Brain microvascular endothelial cell (primary cell): Measurements from ENCODE around the gene CACNA1D.

ENCODE experiments used
- DNase-seq: peaks from one replicate; pipeline ENCODE4 v3.0.0-alpha.2; 2020
- H3K27ac ChIP-seq: fragments of 250-450 bp; sonication (Bioruptor Pico); 2 replicates; pipeline ENCODE4 v1.5.1; 2020; ENCODE audit warnings: mild to moderate bottlenecking, moderate library complexity
- H3K27me3 ChIP-seq: fragments of 250-450 bp; sonication (Bioruptor Pico); replicated peaks from 2 replicates; pipeline ENCODE4 v1.5.1; 2020; ENCODE audit warnings: mild to moderate bottlenecking
- H3K36me3 ChIP-seq: fragments of 250-450 bp; sonication (Bioruptor Pico); replicated peaks from 2 replicates; pipeline ENCODE4 v1.5.1; 2020; ENCODE audit warnings: mild to moderate bottlenecking
- H3K4me3 ChIP-seq: 2 replicates; pipeline ENCODE4 v1.5.1; 2011; ENCODE audit warnings: low read depth, mild to moderate bottlenecking, control low read depth, low read length, moderate library complexity
- in situ Hi-C: cut with HindIII; loops from 2 replicates; pipeline ENCODE4 v1.10.0; 2017; ENCODE audit warnings: low sequenced_read_pairs, low pct_ligation_motif_present
- TF ChIP-seq, protein P1 (sequence below): IDR thresholded peaks from 2 replicates; pipeline ENCODE4 v1.5.1; 2011; ENCODE audit warnings: low read depth, mild to moderate bottlenecking, moderate library complexity, low read length, control low read depth, inconsistent platforms; ENCODE audit errors: missing control alignments

Gene CACNA1D

DNA sequence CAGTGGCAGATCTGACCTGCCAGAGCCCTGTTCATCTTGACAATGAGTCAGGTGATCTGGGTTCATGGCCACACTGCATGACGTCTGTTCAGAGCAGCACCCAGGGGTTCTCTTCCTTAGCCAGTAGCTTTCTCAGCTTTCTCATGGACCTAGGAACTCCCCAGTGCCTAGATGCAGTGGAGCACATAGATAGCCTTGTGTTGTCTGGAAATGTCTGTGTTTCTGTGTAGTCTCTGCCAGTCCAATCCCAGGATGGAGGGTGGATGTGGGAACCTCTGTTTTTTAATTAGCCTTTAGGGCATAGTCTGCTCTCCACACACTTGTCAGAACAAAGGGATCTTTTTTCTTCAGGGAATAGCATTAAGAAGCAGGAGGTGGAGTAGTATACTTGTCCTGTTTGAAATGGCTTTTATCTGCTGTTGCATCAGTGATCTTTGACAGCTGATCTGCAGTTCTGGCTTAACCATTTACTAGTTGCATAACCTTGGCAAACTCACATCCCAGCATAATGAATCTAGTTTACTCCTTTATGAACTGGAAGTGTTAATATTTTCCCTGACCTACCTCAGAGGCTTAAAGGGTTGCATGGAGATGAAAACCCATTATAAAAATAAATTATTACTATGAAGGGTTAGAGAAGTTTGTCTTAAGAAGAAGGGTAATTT lies 16.1 kb upstream of the CACNA1D start:
- TF ChIP-seq, protein P1, sequence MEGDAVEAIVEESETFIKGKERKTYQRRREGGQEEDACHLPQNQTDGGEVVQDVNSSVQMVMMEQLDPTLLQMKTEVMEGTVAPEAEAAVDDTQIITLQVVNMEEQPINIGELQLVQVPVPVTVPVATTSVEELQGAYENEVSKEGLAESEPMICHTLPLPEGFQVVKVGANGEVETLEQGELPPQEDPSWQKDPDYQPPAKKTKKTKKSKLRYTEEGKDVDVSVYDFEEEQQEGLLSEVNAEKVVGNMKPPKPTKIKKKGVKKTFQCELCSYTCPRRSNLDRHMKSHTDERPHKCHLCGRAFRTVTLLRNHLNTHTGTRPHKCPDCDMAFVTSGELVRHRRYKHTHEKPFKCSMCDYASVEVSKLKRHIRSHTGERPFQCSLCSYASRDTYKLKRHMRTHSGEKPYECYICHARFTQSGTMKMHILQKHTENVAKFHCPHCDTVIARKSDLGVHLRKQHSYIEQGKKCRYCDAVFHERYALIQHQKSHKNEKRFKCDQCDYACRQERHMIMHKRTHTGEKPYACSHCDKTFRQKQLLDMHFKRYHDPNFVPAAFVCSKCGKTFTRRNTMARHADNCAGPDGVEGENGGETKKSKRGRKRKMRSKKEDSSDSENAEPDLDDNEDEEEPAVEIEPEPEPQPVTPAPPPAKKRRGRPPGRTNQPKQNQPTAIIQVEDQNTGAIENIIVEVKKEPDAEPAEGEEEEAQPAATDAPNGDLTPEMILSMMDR = no peak
- H3K4me3 ChIP-seq = no peak overlapping the region
- no peak overlapping the region for H3K27ac ChIP-seq
- in situ Hi-C loops = no loop called here
- no peaks in the 10 kb centered on the region for H3K36me3 ChIP-seq
- DNase-seq = no peak
- H3K27me3 ChIP-seq = no peaks in the 10 kb centered on the region

- Histone ChIP-seq H3K27me3 (no peaks in the 10 kb centered on the region), H3K4me3 (no peak overlapping the region), H3K36me3 (no peaks in the 10 kb centered on the region), H3K27ac (no peak overlapping the region)
- TF ChIP-seq, protein P1 = no peak
- DNase-seq = no peak
- in situ Hi-C loops = no loop called here
These were observed 15.3 kb upstream of the CACNA1D start for GRCh38 chr3:53478921-53479664.

DNA sequence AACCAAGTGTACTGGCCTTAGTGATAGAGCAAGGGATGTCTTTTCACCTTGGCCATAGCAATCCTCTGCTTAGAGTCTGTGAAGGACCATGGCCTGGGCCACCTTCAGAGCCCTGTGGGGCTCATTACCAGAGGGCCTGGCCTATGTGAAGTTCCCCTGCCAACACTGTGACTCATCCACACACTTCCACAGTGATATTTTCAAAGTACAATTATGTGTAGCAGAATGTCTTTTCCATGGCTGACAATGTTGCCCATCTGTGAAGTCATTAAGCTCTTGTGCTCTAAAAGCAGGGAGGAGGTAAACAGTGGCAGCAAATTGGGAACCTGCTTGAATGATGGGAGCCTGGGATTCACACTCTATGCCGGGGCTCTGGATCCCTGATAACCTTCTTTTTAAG lies 12.2 kb upstream of the CACNA1D start:
- in situ Hi-C loops = no loop called here
- TF ChIP-seq, protein P1 = no peak
- H3K27ac ChIP-seq = no peak overlapping the region
- H3K27me3 ChIP-seq = no peaks in the 10 kb centered on the region
- no peak for DNase-seq
- no peak overlapping the region for H3K4me3 ChIP-seq
- no peaks in the 10 kb centered on the region for H3K36me3 ChIP-seq

DNA sequence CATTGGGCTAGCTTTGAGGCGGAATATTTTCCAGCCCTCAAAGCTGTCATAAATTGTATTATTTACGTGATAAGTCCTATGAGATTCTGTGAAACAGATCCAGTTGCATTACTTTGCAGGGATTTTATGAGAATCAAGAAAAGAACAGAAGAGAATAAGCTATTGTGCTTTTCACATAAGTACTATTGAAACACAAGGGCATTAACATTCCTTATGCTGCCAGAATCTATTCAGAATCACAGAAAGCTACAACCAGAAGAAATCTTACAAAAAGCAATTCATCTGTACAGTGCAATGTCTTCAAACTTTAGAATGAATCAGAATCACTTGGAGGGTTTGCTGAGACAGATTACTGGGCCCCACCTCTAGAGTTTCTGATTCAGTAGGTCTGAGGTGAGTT lies 10.6 kb upstream of the CACNA1D start:
- H3K4me3 ChIP-seq = no peak overlapping the region
- no peaks in the 10 kb centered on the region for H3K36me3 ChIP-seq
- in situ Hi-C loops = no loop called here
- H3K27me3 ChIP-seq = no peaks in the 10 kb centered on the region
- H3K27ac ChIP-seq = no peak overlapping the region
- TF ChIP-seq, protein P1 = no peak
- DNase-seq = no peak

DNA sequence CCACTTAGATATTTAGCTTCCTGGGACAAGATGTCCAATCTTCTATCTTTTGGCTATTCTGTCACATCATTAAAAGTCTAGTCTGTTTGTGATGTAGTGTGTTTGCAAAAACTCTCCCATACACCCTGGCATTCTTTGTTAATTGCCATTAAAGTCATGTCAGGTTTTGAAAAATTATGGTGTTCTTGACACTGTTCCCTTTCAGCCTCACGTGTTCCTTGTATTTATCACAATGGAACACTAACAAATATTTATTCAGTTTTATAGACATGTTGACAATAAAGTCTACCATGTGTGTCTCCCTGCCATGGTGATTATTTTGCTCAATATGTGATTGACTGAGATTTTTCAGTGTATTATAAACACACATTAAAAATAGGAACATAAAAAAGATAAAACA lies 9.4 kb upstream of the CACNA1D start:
- no peak for DNase-seq
- TF ChIP-seq, protein P1 = no peak
- H3K27me3 ChIP-seq = no peaks in the 10 kb centered on the region
- H3K36me3 ChIP-seq = no peaks in the 10 kb centered on the region
- H3K27ac ChIP-seq = no peak overlapping the region
- H3K4me3 ChIP-seq = no peak overlapping the region
- in situ Hi-C loops = no loop called here
